Measurements from ENCODE around the gene PRPF6.
A peak's percentile ranks its signal among the peaks of the same experiment; 100 is the strongest.

Gene PRPF6

GRCh38 chr20:63979557-63980316, 1.2 kb upstream of the PRPF6 start, which contains the start of gene SAMD10:
SAMD10 (minus strand) TSS chr20:63979642; CDS start chr20:63979467, 175 bp downstream.
- Histone ChIP-seq H3K9me2 (replicated peaks; ENCODE audit: control insufficient read depth, low read length) (no peaks in the 10 kb centered on the region), H3K9me3 (ENCODE audit: control insufficient read depth, insufficient read depth, low read length) (no peaks in the 10 kb centered on the region), H3K4me3 (ENCODE audit: low read length) (peak within 1 kb of the TSS; percentile 97), H3F3A (ENCODE audit: control insufficient read depth, insufficient read depth) (peaks cover 17% of the 10 kb centered on the region), H3K4me2 (ENCODE audit: low read length) (peak within 1 kb of the TSS; percentile 77), H3K27ac (ENCODE audit: low read depth, low read length) (peak within 1 kb of the TSS; percentile 90), H4K20me1 (ENCODE audit: control insufficient read depth, insufficient read depth, low read depth, low read length) (peaks cover 4% of the 10 kb centered on the region; the same call in 1 of the 2 replicates), H3K4me1 (ENCODE audit: control insufficient read depth, low read length) (peaks cover 41% of the 10 kb centered on the region), H3K27me3 (ENCODE audit: control insufficient read depth, low read length) (no peaks in the 10 kb centered on the region), H3K36me3 (ENCODE audit: control insufficient read depth, low read length) (peaks cover 30% of the 10 kb centered on the region), H3K79me2 (ENCODE audit: control insufficient read depth, low read length) (peaks cover 45% of the 10 kb centered on the region)
- no peak for TF ChIP-seq EZH2phosphoT487 (IDR thresholded peaks at IDR 0.05; ENCODE audit: borderline replicate concordance, low read length)

GRCh38 chr20:63980317-63980805, 571 bp upstream of the PRPF6 start:
- H3F3A ChIP-seq (ENCODE audit: control insufficient read depth, insufficient read depth), result peaks cover 17% of the 10 kb centered on the region
- TF ChIP-seq EZH2phosphoT487 (IDR thresholded peaks at IDR 0.05; ENCODE audit: borderline replicate concordance, low read length) (no peak), CTCF (IDR thresholded peaks at IDR 0.05; ENCODE audit: low read depth, low read length, poor library complexity, severe bottlenecking) (no peak)
- H3K9me3 ChIP-seq (ENCODE audit: control insufficient read depth, insufficient read depth, low read length), result no peaks in the 10 kb centered on the region
- H3K27ac ChIP-seq (ENCODE audit: low read depth, low read length), result peak overlapping the region; percentile 90
- no peaks in the 10 kb centered on the region for H3K9me2 ChIP-seq (replicated peaks; ENCODE audit: control insufficient read depth, low read length)
- peaks cover 4% of the 10 kb centered on the region; the same call in 1 of the 2 replicates for H4K20me1 ChIP-seq (ENCODE audit: control insufficient read depth, insufficient read depth, low read depth, low read length)
- H3K4me3 ChIP-seq (ENCODE audit: low read length), result peak overlapping the region; percentile 97
- H3K27me3 ChIP-seq (ENCODE audit: control insufficient read depth, low read length), result no peaks in the 10 kb centered on the region
- peaks cover 34% of the 10 kb centered on the region for H3K36me3 ChIP-seq (ENCODE audit: control insufficient read depth, low read length)
- peaks cover 41% of the 10 kb centered on the region for H3K4me1 ChIP-seq (ENCODE audit: control insufficient read depth, low read length)
- peaks cover 46% of the 10 kb centered on the region for H3K79me2 ChIP-seq (ENCODE audit: control insufficient read depth, low read length)
- peak overlapping the region; percentile 77 for H3K4me2 ChIP-seq (ENCODE audit: low read length)

- no peak overlapping the region for H3K4me3 ChIP-seq (ENCODE audit: low read length)
- peaks cover 4% of the 10 kb centered on the region; the same call in 1 of the 2 replicates for H4K20me1 ChIP-seq (ENCODE audit: control insufficient read depth, insufficient read depth, low read depth, low read length)
- no peaks in the 10 kb centered on the region for H3K27me3 ChIP-seq (ENCODE audit: control insufficient read depth, low read length)
- H3K4me2 ChIP-seq (ENCODE audit: low read length), result no peak overlapping the region
- peaks cover 48% of the 10 kb centered on the region for H3K79me2 ChIP-seq (ENCODE audit: control insufficient read depth, low read length)
- TF ChIP-seq EZH2phosphoT487 (IDR thresholded peaks at IDR 0.05; ENCODE audit: borderline replicate concordance, low read length), result no peak
- TF ChIP-seq CTCF (IDR thresholded peaks at IDR 0.05; ENCODE audit: low read depth, low read length, poor library complexity, severe bottlenecking), result no peak
- H3K27ac ChIP-seq (ENCODE audit: low read depth, low read length), result no peak overlapping the region
- H3K4me1 ChIP-seq (ENCODE audit: control insufficient read depth, low read length), result peaks cover 40% of the 10 kb centered on the region
- no peaks in the 10 kb centered on the region for H3K9me2 ChIP-seq (replicated peaks; ENCODE audit: control insufficient read depth, low read length)
- peaks cover 17% of the 10 kb centered on the region for H3F3A ChIP-seq (ENCODE audit: control insufficient read depth, insufficient read depth)
- no peaks in the 10 kb centered on the region for H3K9me3 ChIP-seq (ENCODE audit: control insufficient read depth, insufficient read depth, low read length)
- peaks cover 55% of the 10 kb centered on the region for H3K36me3 ChIP-seq (ENCODE audit: control insufficient read depth, low read length)
Observed at GRCh38 chr20:63982937-63983336, 2.0 kb downstream of the PRPF6 start.

- peaks cover 20% of the 10 kb centered on the region for H3K79me2 ChIP-seq (ENCODE audit: control insufficient read depth, low read length)
- peaks cover 39% of the 10 kb centered on the region for H3F3A ChIP-seq (ENCODE audit: control insufficient read depth, insufficient read depth)
- no peaks in the 10 kb centered on the region for H3K9me3 ChIP-seq (ENCODE audit: control insufficient read depth, insufficient read depth, low read length)
- H3K4me1 ChIP-seq (ENCODE audit: control insufficient read depth, low read length), result peaks cover 57% of the 10 kb centered on the region
- H3K9me2 ChIP-seq (replicated peaks; ENCODE audit: control insufficient read depth, low read length), result no peaks in the 10 kb centered on the region
- H3K27ac ChIP-seq (ENCODE audit: low read depth, low read length), result peak overlapping the region; percentile 98
- H3K4me3 ChIP-seq (ENCODE audit: low read length), result peak overlapping the region; percentile 23
- peak overlapping the region; percentile 39 for H3K4me2 ChIP-seq (ENCODE audit: low read length)
- TF ChIP-seq CTCF (IDR thresholded peaks at IDR 0.05; ENCODE audit: low read depth, low read length, poor library complexity, severe bottlenecking) (no peak), EZH2phosphoT487 (IDR thresholded peaks at IDR 0.05; ENCODE audit: borderline replicate concordance, low read length) (no peak)
- H3K27me3 ChIP-seq (ENCODE audit: control insufficient read depth, low read length), result no peaks in the 10 kb centered on the region
- H4K20me1 ChIP-seq (ENCODE audit: control insufficient read depth, insufficient read depth, low read depth, low read length), result no peaks in the 10 kb centered on the region
- peaks cover 68% of the 10 kb centered on the region for H3K36me3 ChIP-seq (ENCODE audit: control insufficient read depth, low read length)
Observed at GRCh38 chr20:64000906-64001305, 20.0 kb downstream of the PRPF6 start.
